H1 (cell line): Measurements from ENCODE around the gene NXNL2. TPM values are rescaled to one million over a fixed set of nuclear protein-coding genes. Genes with fewer than 3 reads are reported as not detected.

Experiments used
- ASH2L ChIP-seq: fragments of 200-600, 300-600 bp; sonication (generic); IDR thresholded peaks from one replicate; pipeline ENCODE4 v1.7.1; 2017; ENCODE audit warnings: low read length
- BACH1 ChIP-seq: IDR thresholded peaks from 2 replicates; pipeline ENCODE4 v1.6.1; 2012; ENCODE audit warnings: low read length, improper control_type of control experiment
- CHD1 ChIP-seq: IDR thresholded peaks from 2 replicates; pipeline ENCODE4 v1.6.1; 2012; ENCODE audit warnings: low read depth, low read length, improper control_type of control experiment
- CREB1 ChIP-seq: IDR thresholded peaks from 2 replicates; pipeline ENCODE4 v1.6.1; 2012; ENCODE audit warnings: inconsistent platforms
- CTCF ChIP-seq, 3 experiments: IDR thresholded peaks; 1 replicate in 2 of 3; 2 replicates in 1 of 3; pipeline versions ENCODE4 v1.5.1 to v1.6.1; 2011; ENCODE audit warnings: low read length in 3 of 3, mild to moderate bottlenecking in 3 of 3, inconsistent platforms in 2 of 3, low read depth in 1 of 3, moderate library complexity in 1 of 3; ENCODE audit not compliant: insufficient read depth in 1 of 3; ENCODE audit errors: control extremely low read depth in 1 of 3
- EZH2 ChIP-seq: fragments of 200-600 bp; sonication (generic); IDR thresholded peaks from 2 replicates; pipeline ENCODE4 v1.7.1; 2012; ENCODE audit warnings: low read depth, mild to moderate bottlenecking, moderate library complexity, low read length, inconsistent platforms; ENCODE audit not compliant: severe bottlenecking
- JUN ChIP-seq: IDR thresholded peaks from 2 replicates; pipeline ENCODE4 v1.6.1; 2011; ENCODE audit warnings: low read depth, mild to moderate bottlenecking, improper control_type of control experiment, low read length
- KDM5A ChIP-seq: fragments of 200-600 bp; IDR thresholded peaks from 2 replicates; pipeline ENCODE4 v1.7.1; 2012; ENCODE audit warnings: mild to moderate bottlenecking, low read length, inconsistent platforms, mixed read lengths
- MAFK ChIP-seq: IDR thresholded peaks from 2 replicates; pipeline ENCODE4 v1.6.1; 2012; ENCODE audit warnings: low read depth, mild to moderate bottlenecking, improper control_type of control experiment, low read length
- NANOG ChIP-seq: IDR thresholded peaks from 2 replicates; pipeline ENCODE4 v1.6.1; 2011; ENCODE audit warnings: low read length, low read depth, mild to moderate bottlenecking, inconsistent platforms; ENCODE audit not compliant: insufficient read depth, poor library complexity, severe bottlenecking
- POLR2A ChIP-seq, 2 experiments: IDR thresholded peaks; 1 replicate in 1 of 2; 2 replicates in 1 of 2; pipeline ENCODE4 v1.6.1; 2011; ENCODE audit warnings: low read depth in 2 of 2, low read length in 2 of 2, mild to moderate bottlenecking in 2 of 2; ENCODE audit errors: control extremely low read depth in 1 of 2
- RBBP5 ChIP-seq: IDR thresholded peaks from 2 replicates; pipeline ENCODE4 v1.7.1; 2012; ENCODE audit warnings: low read depth, mild to moderate bottlenecking, inconsistent platforms, low read length, moderate library complexity, borderline replicate concordance
- SAP30 ChIP-seq: fragments of 300-600 bp; sonication (generic); IDR thresholded peaks from 2 replicates; pipeline ENCODE4 v1.7.1; 2012; ENCODE audit warnings: low read length, moderate library complexity, mild to moderate bottlenecking, inconsistent platforms; ENCODE audit not compliant: insufficient read depth, insufficient replicate concordance
- SP1 ChIP-seq: IDR thresholded peaks from 2 replicates; pipeline ENCODE4 v1.6.1; 2011; ENCODE audit warnings: low read depth, low read length
- SUZ12 ChIP-seq: fragments of 200-600 bp; sonication (generic); IDR thresholded peaks from 2 replicates; pipeline ENCODE4 v1.6.1; 2012; ENCODE audit warnings: mild to moderate bottlenecking, inconsistent platforms, low read length, moderate library complexity, mixed read lengths
- TAF1 ChIP-seq: IDR thresholded peaks from 2 replicates; pipeline ENCODE4 v1.6.1; 2011; ENCODE audit warnings: mild to moderate bottlenecking, low read depth, low read length
- TAF7 ChIP-seq: optimal IDR thresholded peaks from 2 replicates; pipeline ENCODE3; 2011; ENCODE audit warnings: low read depth, mild to moderate bottlenecking, inconsistent platforms, low read length, moderate library complexity, borderline replicate concordance
- TEAD4 ChIP-seq: IDR thresholded peaks from 2 replicates; pipeline ENCODE4 v1.6.1; 2012; ENCODE audit warnings: low read depth, low read length, inconsistent platforms, mixed read lengths
- YY1 ChIP-seq: IDR thresholded peaks from 2 replicates; pipeline ENCODE4 v1.6.1; 2011; ENCODE audit warnings: low read depth, mild to moderate bottlenecking, low read length
- polyA plus RNA-seq, 7 experiments: library from polyadenylated mRNA; depleted of rRNA in 3 of 7; stranded (reverse) in 5 of 7; unstranded in 2 of 7; fragments of >200 nt in 5 of 7; fragments of 200-250 nt in 2 of 7; gene quantifications; 1 replicate in 5 of 7; 2 replicates in 1 of 7; 4 replicates in 1 of 7; pipeline versions ENCODE4 v1.2.1 to v1.2.3, GENCODE V29; 2011 to 2013; ENCODE audit warnings: missing spikeins in 2 of 7, mixed read lengths in 2 of 7
- total RNA-seq: library from RNA; stranded (reverse); fragmentation: NEBNext Ultra II Directional; extraction: Animal tissue kit (Norgen Biotek cat#: 25700); gene quantifications from 2 replicates; pipeline ENCODE4 v1.2.1, GENCODE V29; 2021
- TF ChIP-seq, protein P1 (sequence below): IDR thresholded peaks from 2 replicates; pipeline ENCODE4 v1.6.1; 2012; ENCODE audit warnings: inconsistent platforms

Gene NXNL2
- total and polyA plus RNA-seq, 2 of the 8 experiments (the other 6 are each of a cell fraction or from before 2014, with no cell fraction given): 1.9 to 2.6 TPM

DNA sequence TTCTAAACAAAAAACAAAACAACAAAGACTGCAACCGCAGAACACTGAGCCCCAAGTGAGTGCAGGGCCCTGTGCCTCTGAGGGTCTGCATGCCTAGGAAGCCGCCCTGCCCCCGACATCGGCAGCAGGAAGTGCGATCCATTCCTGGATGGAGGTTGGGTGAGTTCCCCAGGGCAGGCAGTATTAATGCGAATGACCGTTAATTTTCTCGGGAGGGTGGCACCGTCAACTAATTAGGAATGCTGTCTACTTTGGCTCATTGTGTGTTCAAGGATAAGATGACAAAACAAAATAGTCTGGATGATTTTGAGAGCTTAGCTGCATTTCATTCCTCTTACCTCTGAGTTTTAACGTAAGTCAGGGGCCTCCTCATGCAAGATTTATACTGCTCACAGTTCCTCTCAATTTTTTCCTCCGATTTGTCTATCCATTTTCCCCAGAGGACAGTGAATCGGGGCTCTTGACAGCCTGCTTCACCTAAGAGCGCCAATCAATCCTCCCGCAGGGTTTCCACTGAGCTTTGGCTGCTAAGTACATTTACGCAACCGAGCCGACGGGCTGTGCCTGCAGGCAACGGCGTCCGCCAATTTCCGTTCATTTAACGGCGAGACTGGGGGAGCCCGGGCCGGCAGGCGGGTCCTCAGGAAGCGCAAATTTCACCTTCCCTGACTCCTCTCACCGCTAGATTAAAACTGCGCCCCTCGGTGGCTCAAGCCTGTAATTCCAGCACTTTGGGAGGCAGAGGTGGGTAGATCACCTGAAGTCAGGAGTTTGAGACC, 2.9 kb upstream of the NXNL2 start (continued):
- TF ChIP-seq CTCF (IDR thresholded peaks at IDR 0.05; ENCODE audit: control extremely low read depth in 1 of 3, insufficient read depth in 1 of 3, low read depth in 1 of 3, low read length in 3 of 3) (peak; percentile 41 to 54 (median 47)), SUZ12 (no peak), EZH2 (no peak), BACH1 (no peak), TEAD4 (0 out of 2 replicates have a peak, but pooled peaks have one; percentile 5), POLR2A (IDR thresholded peaks at IDR 0.05; ENCODE audit: control extremely low read depth in 1 of 2, low read depth in 2 of 2, low read length in 2 of 2) (no peak), MAFK (no peak), KDM5A (no peak), JUN (no peak), RBBP5 (no peak), NANOG (no peak), TAF7 (no peak), ASH2L (peak; percentile 50), SAP30 (no peak), SP1 (no peak), CHD1 (no peak), TAF1 (no peak), CREB1 (no peak), YY1 (no peak)
- TF ChIP-seq, protein P1, sequence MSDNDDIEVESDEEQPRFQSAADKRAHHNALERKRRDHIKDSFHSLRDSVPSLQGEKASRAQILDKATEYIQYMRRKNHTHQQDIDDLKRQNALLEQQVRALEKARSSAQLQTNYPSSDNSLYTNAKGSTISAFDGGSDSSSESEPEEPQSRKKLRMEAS: no peak
